LHCN-M2 (cell line): Measurements from ENCODE around the gene GEMIN7. TPM values are rescaled to one million over a fixed set of nuclear protein-coding genes. Genes with fewer than 3 reads are reported as not detected.

Source experiments
- DNase-seq: peaks from one replicate; pipeline ENCODE4 v3.0.0-alpha.2; 2012; ENCODE audit warnings: low read depth
- total RNA-seq: library from RNA; depleted of rRNA; stranded (reverse); fragments of >200 nt; gene quantifications from 2 replicates; pipeline ENCODE4 v1.2.3, GENCODE V29; 2014

The GEMIN7 gene
- total RNA-seq, 1 experiment from 2014 or later = 44.9 TPM

GRCh38 chr19:45059258-45059965 lies 19.6 kb upstream of the GEMIN7 start:
- peak; percentile 73 for DNase-seq

DNA sequence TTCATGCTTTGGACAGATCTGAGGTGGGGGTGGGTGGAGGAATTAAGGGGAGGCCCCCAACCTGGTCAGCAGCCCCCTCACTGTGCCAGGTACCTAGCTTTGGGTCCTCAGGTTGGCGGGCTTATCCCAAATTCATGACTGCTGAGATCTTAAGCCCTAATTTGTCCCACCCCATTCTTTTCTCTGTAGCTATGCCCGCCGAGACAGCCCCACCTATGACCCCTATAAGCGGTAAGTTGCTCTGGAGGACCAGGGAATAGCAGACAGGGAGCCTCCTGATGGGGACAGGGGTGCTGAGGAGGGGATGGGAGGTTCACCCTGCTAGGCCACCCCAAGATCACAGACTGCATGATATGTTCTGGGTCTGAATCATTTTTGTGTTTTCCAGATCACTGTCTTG lies 17.1 kb upstream of the GEMIN7 start:
- DNase-seq = no peak

DNA sequence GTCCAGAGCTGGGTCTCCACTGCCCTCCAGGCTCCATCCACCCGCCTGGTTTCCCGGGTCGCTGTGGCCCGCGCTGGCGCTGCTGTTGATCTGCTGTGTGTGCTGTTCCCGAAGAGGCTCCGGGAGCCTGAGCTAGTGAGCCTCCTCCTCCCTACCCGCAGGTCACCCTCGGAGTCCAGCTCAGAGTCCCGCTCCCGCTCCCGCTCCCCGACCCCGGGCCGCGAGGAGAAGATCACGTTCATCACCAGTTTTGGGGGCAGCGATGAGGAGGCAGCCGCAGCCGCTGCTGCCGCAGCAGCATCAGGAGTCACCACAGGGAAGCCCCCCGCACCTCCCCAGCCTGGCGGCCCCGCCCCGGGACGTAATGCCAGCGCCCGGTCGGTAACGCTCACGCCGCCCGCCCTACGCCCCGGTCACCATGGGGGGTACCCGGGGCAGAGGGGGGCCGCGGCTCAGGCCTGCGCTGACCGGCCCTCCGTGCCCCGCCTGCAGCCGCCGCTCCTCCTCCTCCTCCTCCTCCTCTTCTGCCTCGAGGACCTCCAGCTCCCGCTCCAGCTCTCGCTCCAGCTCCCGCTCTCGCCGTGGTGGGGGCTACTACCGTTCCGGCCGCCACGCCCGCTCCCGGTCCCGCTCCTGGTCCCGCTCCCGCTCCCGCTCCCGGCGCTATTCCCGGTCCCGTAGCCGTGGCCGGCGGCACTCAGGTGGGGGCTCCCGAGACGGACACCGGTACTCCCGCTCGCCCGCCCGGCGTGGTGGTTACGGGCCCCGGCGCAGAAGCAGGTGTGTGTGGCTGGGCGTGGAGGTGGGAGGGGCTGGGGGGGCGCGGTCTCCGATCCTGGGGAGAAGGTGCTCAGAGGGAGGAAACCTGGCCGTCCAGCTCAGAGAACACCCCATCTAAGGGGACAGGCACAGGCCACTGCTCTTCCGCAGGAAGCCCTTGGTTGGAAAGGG lies 14.9 kb upstream of the GEMIN7 start:
- no peak for DNase-seq

- DNase-seq = no peak
Measured at GRCh38 chr19:45066921-45067661, 12.0 kb upstream of the GEMIN7 start.

DNA sequence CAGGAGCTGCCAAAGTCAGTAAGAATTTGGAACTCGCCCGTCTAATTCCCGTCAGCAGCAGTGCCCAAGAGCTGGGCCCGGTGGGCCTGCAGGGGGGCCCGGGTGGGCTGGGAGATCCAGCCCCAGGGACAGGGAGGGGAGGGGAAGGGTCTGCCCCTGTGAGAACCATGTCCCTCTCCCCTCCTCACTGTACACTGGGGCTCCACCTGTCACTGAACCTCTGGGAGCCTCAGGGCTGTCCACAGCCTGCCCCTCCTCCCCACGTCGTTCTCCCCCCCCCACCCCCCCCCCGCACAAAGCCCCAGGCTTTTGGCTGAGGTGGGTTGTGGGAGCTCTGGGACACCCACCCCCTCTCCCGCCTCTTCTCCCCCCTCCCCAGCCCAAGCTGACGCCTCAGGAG lies 11.0 kb upstream of the GEMIN7 start:
- no peak for DNase-seq

GRCh38 chr19:45069056-45069455 lies 10.0 kb upstream of the GEMIN7 start:
- DNase-seq = no peak

- no peak for DNase-seq
Measured at GRCh38 chr19:45070214-45070613, 8.8 kb upstream of the GEMIN7 start.

DNA sequence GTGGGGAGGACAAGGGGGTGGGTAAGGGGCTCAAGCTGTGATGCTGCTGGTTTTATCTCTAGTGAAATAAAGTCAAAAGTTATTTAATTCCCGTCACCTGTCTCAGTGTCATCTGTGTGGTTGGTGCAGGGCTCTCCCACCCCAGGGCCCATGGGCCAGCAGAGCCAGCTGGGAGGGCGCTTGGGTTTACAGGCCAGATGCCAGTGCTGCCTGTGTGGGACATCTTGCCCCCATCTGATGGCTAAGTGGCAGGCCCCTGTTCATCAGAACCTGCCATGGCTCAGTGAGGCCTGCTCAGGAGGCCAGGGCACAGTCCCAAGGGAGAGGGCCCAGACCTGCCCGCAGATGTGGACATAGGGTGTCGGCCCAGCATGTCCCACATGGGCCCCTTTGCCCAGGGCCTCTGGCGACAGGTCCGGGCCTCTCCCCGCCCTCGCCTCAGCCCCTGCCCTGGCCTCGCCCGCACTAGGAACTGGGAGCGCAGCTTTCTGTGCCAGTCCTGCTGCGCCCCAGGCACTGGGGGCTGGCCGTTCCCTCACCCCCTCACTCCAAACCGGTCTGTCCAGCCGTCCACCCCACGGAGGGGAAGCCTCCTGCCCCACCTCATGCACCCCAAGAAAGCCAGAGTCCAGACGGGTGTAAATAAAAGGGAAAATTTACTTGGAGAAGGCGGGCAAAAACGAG lies 8.1 kb upstream of the GEMIN7 start:
- no peak for DNase-seq

DNA sequence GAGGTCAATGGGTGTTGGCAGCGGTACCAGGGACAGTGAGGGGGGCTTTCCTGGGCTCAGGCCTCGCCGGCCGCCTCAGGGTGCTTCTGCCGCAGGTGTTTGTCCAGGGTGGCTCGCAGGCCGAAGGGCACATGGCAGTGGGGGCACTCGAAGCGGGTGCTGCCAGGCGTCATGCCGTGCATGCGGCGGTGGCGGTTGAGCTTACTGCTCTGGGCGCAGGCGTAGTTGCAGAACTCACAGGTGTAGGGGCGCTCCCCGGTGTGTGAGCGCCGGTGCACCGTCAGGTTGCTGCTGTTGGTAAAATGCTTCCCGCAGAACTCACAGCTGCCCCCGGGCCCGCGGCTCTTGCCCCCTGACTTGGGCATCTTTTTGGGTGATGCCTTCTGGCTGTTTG lies 7.5 kb upstream of the GEMIN7 start:
- no peak for DNase-seq

DNA sequence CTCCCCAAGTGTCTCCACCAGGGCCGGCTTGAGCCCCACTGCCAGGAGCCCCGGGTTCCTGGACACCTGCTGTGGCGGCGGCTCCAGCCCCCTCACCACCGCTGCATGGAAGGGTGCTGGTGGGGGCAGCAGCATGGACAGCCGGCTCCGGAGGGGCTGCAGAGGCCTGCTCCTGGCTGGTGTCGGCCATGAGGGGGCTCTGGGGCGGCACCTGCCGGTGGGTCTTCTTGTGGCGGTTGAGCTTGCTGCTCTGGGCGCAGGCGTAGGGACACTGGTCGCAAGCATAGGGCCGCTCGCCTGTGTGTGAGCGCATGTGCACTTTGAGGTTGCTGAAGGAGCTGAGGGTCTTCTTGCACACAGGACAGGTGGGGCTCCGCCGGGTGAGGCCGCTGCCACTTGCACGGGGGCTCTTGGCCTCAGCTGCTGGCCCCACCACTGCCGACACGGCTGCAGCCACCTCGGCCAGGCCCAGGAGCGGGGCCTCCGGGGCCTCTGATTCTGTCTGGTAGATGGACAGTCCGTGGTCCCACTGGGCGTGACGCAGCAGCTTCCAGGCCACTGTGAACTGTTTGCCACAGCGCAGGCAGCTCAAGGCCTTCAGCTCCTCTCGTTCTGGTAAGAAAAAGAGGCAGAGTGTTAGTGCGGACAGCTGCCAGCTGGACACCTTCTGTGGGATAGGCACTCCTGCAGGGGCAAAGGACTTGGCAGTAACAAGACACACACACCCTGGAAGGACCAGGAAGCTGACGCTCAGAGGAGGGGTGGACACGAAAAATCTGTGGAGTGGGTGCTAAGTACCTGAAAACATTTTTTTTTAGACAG lies 6.9 kb upstream of the GEMIN7 start:
- no peak for DNase-seq

GRCh38 chr19:45074744-45075300 lies 4.2 kb upstream of the GEMIN7 start:
- no peak for DNase-seq

DNA sequence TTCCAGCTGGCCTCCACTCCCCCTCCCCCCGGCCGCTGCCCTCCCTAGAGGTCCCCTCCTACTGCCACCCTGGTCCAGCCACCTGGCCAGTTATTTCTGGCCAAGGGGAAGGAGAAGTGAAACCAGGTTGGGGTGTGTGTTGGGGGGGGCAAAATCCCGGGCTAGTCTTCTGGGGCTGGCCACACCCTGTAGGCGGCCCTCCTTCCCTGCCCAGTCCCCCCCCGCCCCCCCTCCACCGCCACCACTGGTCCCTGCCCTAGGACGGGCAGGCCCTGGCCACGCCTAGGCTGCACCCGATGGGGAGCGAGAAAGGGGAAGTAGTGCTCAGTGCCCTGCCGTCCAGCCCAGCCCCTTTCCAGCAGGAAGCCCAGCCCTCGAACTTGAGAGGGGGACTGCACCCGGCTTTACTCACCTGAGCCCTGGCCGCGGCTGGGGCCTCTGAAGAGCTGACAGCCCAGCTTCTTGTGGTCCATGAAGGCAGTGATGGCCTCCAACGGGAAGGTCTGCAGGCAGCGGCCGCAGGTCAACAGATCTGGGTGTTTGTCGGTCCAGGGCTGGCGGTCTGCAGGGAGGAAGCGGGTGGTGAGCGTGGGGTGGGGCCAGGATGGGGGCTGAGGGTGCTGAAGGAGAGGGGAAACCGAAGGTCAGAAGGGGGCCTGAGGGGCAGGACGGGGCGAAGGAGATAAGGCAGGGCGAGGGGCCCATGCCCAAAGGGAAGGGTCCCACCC lies 3.6 kb upstream of the GEMIN7 start:
- DNase-seq = no peak

DNA sequence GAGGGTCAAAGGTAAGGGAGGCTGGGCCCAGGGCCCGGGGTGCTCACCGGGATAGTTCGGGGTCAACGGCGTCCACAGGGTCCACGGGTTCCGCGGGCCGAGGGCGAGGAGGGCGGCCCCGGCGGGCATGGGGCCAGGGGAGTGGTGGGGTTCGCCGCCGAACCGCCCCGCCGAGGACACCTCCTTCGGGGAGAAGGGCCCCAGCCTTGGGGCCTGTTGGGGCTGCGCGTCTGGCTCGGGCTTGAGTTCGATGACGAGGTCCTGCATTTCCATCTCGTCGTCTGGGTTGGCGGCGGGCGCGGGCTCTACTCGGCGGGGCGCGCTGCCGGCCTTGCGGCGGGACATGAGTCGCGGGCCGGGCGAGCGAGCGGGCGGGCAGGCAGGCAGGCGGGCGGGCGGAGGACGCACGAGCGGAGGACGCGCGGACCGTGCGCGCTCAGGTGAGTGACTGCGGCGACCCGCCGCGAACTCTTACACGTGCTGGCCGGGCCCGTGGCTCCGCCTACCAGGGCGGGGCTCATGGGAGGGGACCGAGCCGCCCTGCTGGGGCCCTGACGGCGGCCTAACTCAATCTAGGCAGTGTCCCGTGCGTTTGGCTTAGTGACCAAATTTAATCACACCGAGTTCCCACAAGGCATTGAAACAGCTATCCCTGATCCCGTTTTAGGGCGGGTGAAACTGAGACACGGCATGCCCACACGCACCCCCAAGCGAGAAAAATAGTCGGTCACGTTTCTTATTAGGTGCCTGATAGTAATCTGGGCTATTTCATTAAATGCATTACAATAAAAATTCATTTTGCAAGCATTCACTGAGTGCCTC lies 2.8 kb upstream of the GEMIN7 start, which contains the start of gene ZNF296:
Gene ZNF296 (minus strand): TSS at position 450 of the 822 bp plus-strand sequence. CDS start 105 bp downstream, at position 345.
- no peak for DNase-seq

GRCh38 chr19:45076851-45077730 lies 2.0 kb upstream of the GEMIN7 start:
- no peak for DNase-seq

DNA sequence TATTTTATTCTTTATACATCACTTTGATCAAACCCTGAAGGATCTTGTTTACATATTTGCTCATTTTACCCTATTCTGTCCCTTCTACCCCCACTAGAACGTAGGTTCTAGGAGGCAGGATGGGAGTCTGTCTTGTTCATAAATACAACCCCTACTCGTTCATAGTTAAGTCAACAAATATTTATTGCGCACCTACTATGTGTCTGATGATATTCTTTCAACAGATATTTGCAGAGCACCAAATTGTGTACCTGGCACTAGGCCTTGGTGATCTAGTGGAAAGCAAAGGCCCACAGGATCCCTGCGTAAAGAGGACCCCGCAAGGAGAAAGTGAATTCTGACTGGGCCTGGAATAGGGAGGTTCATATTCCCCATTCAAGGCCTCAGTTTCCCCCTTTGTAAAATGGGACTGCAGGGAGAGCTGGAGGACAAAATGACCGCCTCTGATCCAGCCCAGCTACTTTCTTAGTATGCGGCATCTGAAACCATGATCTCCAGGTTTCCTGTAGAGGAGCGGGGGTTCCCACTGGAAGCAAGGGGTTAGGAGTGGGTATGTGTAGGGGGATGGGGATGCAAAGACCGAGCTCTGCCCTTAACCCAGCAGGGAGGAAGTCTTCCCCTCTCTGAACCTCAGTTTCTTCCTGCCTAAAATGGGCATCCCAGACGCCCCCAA lies 534 bp upstream of the GEMIN7 start:
- no peak for DNase-seq

DNA sequence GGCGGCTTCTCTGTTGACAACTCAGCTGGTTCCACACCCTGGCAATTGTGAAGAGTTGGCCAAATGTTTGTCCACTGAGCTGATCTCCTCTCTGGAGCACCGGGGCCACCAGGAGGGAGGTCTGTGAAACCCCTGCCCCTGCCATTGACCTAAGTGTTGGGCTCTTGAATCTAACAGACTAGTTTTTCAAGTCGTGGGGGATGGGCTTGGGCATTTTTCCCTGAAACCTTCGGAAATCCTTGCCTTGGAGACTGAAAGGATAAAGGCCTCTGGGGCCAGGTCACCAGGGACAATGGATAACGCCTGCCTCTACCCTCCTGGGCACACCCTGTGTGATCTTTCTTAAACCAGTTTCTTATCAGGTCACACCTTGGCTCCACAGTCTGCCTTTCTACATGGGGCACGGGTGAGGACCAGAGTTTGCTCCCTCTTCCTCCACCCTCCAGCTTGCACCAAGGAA lies 881 bp downstream of the GEMIN7 start:
- DNase-seq = no peak

GRCh38 chr19:45082170-45082569 lies 3.1 kb downstream of the GEMIN7 start:
- DNase-seq = no peak
